ENCODE results near the gene PMIS2. TPM values are rescaled to one million over a fixed set of nuclear protein-coding genes. Genes with fewer than 3 reads are reported as not detected.
"Not testable (repeated sequence)": the region's sequence is repeated elsewhere in the genome, so short reads cannot be mapped to it uniquely, and the experiment has no call there.

The PMIS2 gene
- total and polyA plus RNA-seq, 2 donors: not detected

DNA sequence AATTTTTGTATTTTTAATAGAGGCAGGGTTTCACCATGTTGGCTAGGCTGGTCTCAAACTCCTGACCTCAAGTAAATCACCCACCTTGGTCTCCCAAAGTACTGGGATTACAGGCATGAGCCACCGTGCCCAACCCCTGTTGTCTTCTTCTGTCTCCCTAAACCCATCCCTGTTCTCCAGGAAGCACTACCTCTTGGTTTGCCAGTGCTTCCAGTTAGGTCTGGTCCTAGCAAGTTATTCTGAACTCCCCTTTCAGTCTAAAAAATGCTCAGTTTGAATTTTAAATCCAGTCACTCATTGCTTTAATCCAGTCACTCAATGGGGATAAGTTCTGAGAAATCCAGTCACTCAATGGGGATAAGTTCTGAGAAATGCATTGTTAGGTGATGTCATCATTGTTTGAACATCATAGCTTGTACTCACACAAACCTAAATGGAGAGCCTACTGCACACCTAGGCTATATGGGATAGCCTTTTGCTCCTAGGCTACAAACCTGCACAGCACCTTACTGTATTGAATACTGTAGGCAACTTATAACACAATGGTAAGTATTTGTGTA, 14.5 kb upstream of the PMIS2 start:
- Histone ChIP-seq H3K9me3 (ENCODE audit: control insufficient read depth in 2 of 2, insufficient read depth in 1 of 2, low read length in 1 of 2) (peaks cover 5 to 8% of the 10 kb centered on the region in 2 donors), H3K4me1 (ENCODE audit: control insufficient read depth in 2 of 2, insufficient read depth in 2 of 2, low read length in 2 of 2) (no peaks in the 10 kb centered on the region), H3K27ac (ENCODE audit: low read depth in 1 of 2, low read length in 1 of 2) (no peak overlapping the region), H3K27me3 (ENCODE audit: control insufficient read depth in 2 of 2, insufficient read depth in 1 of 2, low read length in 1 of 2) (no peaks in the 10 kb centered on the region), H3K4me3 (ENCODE audit: low read length in 2 of 2) (no peak overlapping the region), H3K36me3 (ENCODE audit: control insufficient read depth in 2 of 2, insufficient read depth in 2 of 2, low read length in 1 of 2) (no peaks in the 10 kb centered on the region)
- DNase-seq (ENCODE audit: low read depth in 6 of 9, low spot score in 9 of 9): no peak
- WGBS: 95% methylated on average over 1 of the region's 1 CpG

DNA sequence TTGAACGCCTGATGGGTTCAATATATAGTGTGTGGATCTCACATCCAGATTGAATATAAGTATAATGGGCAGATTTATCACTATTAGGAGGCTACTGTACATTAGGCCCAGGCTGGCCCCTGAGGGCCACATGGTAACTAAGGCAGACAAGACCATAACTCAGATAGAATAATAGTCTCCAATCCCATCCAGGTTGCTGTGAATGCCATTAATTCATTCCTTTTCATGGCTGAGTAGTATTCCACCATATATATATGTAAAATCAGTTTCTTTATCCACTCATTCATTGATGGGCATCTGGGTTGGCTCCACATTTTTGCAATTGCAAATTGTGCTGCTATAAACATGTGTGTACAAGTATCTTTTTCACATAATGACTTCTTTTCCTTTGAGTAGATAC, 8.1 kb upstream of the PMIS2 start:
- Histone ChIP-seq H3K36me3 (ENCODE audit: control insufficient read depth in 2 of 2, insufficient read depth in 2 of 2, low read length in 1 of 2) (no peaks in the 10 kb centered on the region), H3K27ac (ENCODE audit: low read depth in 1 of 2, low read length in 1 of 2) (no peak overlapping the region), H3K4me1 (ENCODE audit: control insufficient read depth in 2 of 2, insufficient read depth in 2 of 2, low read length in 2 of 2) (no peaks in the 10 kb centered on the region), H3K4me3 (ENCODE audit: low read length in 2 of 2) (no peak overlapping the region), H3K27me3 (ENCODE audit: control insufficient read depth in 2 of 2, insufficient read depth in 1 of 2, low read length in 1 of 2) (no peaks in the 10 kb centered on the region), H3K9me3 (ENCODE audit: control insufficient read depth in 2 of 2, insufficient read depth in 1 of 2, low read length in 1 of 2) (peaks cover 6 to 22% of the 10 kb centered on the region in 2 donors)
- 91% methylated on average over 1 of the region's 1 CpG for WGBS
- no peak for DNase-seq (ENCODE audit: low read depth in 6 of 9, low spot score in 9 of 9)

DNA sequence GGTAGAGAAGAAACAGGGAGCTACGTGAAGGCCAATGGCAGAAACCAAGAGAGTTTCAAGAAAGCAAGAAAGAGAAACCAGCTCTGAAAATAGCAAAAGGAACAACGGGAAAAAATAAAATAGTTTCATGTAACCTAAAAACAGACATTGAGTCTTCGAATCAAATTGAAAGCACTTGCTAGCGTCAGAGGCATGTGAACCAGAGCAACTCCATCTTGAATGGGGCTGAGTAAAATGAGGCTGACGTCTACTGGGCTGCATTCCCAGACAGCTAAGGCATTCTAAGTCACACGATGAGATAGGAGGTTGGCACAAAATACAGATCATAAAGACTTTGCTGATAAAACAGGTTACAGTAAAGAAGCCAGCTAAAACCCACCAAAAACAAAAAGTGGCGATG, 7.3 kb upstream of the PMIS2 start:
- WGBS: 80% methylated on average over 7 of the region's 7 CpGs
- peaks cover 6 to 22% of the 10 kb centered on the region in 2 donors for H3K9me3 ChIP-seq (ENCODE audit: control insufficient read depth in 2 of 2, insufficient read depth in 1 of 2, low read length in 1 of 2)
- DNase-seq (ENCODE audit: low read depth in 6 of 9, low spot score in 9 of 9): no peak
- no peak overlapping the region for H3K4me3 ChIP-seq (ENCODE audit: low read length in 2 of 2)
- no peaks in the 10 kb centered on the region for H3K36me3 ChIP-seq (ENCODE audit: control insufficient read depth in 2 of 2, insufficient read depth in 2 of 2, low read length in 1 of 2)
- H3K4me1 ChIP-seq (ENCODE audit: control insufficient read depth in 2 of 2, insufficient read depth in 2 of 2, low read length in 2 of 2): no peaks in the 10 kb centered on the region
- H3K27ac ChIP-seq (ENCODE audit: low read depth in 1 of 2, low read length in 1 of 2): no peak overlapping the region
- H3K27me3 ChIP-seq (ENCODE audit: control insufficient read depth in 2 of 2, insufficient read depth in 1 of 2, low read length in 1 of 2): no peaks in the 10 kb centered on the region

DNA sequence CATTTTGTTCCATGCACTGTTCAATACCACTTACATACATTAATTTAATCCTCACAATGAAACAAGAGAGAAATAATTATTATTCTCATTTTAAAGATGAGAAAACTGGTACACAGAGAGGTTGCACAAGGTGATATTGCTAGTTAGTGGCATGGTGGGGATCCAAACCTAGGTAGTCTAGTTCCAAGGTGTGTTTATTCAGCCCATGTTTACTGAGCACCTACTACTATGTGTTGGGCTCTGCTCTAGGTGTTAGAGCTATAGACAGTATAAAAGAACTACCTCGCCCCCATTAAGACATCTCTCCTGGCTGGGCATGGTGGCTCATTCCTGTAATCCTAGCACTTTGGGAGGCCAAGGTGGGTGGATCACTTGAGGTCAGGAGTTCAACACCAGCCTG, 3.2 kb upstream of the PMIS2 start:
- WGBS: 94% methylated on average over 1 of the region's 1 CpG
- Histone ChIP-seq H3K27me3 (ENCODE audit: control insufficient read depth in 2 of 2, insufficient read depth in 1 of 2, low read length in 1 of 2) (peaks cover 0 to 3% of the 10 kb centered on the region in 2 donors), H3K4me3 (ENCODE audit: low read length in 2 of 2) (no peak overlapping the region), H3K27ac (ENCODE audit: low read depth in 1 of 2, low read length in 1 of 2) (no peak overlapping the region), H3K36me3 (ENCODE audit: control insufficient read depth in 2 of 2, insufficient read depth in 2 of 2, low read length in 1 of 2) (no peaks in the 10 kb centered on the region), H3K4me1 (ENCODE audit: control insufficient read depth in 2 of 2, insufficient read depth in 2 of 2, low read length in 2 of 2) (no peaks in the 10 kb centered on the region), H3K9me3 (ENCODE audit: control insufficient read depth in 2 of 2, insufficient read depth in 1 of 2, low read length in 1 of 2) (peaks cover 0 to 5% of the 10 kb centered on the region in 2 donors)
- no peak for DNase-seq (ENCODE audit: low read depth in 6 of 9, low spot score in 9 of 9)

DNA sequence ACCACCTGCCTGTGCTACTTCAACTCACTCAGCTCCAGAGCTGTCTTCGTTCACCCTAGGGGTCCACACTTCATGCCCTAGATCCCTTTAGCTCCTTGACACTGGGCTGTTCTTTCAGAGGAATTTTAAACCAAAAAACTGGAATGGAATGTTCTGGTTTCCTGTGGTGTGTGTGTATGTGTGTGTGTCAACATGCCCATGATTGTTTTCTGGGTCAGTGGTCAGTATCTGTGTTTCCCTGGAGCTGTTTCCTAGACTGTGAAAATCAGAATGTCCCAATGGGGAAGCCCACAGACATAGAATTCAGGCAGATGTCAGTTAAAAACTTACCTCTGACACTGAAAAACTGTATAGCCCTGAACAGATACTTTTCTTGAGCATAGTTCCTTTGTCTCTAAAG, 1.3 kb downstream of the PMIS2 start:
- WGBS: 60% methylated on average over 1 of the region's 1 CpG
- H3K36me3 ChIP-seq (ENCODE audit: control insufficient read depth in 2 of 2, insufficient read depth in 2 of 2, low read length in 1 of 2): no peaks in the 10 kb centered on the region
- H3K27me3 ChIP-seq (ENCODE audit: control insufficient read depth in 2 of 2, insufficient read depth in 1 of 2, low read length in 1 of 2): peaks cover 0 to 3% of the 10 kb centered on the region in 2 donors

DNA sequence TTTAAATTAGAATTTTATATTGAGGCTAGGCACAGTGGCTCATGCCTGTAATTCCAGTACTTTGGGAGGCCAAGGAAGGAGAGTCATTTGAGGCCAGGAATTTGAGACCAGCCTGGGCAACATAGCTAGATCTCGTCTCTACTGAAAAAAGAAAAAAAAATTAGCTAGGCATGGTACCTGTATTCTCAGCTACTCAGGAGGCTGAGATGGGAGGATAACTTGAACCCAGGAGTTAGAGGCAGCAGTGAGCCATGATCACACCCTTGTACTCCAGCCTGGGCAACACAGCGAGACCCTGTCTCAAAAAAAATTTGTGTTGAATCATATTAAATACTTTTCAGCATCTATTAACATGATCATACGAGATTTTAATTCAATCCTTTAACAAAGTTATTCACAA, 4.9 kb downstream of the PMIS2 start:
- Histone ChIP-seq H3K9me3 (ENCODE audit: control insufficient read depth in 2 of 2, insufficient read depth in 1 of 2, low read length in 1 of 2) (peaks cover 0 to 2% of the 10 kb centered on the region in 2 donors), H3K27me3 (ENCODE audit: control insufficient read depth in 2 of 2, insufficient read depth in 1 of 2, low read length in 1 of 2) (peaks cover 0 to 2% of the 10 kb centered on the region in 2 donors), H3K4me1 (ENCODE audit: control insufficient read depth in 2 of 2, insufficient read depth in 2 of 2, low read length in 2 of 2) (no peaks in the 10 kb centered on the region), H3K36me3 (ENCODE audit: control insufficient read depth in 2 of 2, insufficient read depth in 2 of 2, low read length in 1 of 2) (no peaks in the 10 kb centered on the region), H3K27ac (ENCODE audit: low read depth in 1 of 2, low read length in 1 of 2) (no peak overlapping the region), H3K4me3 (ENCODE audit: low read length in 2 of 2) (no peak overlapping the region)
- no peak for DNase-seq (ENCODE audit: low read depth in 6 of 9, low spot score in 9 of 9)
- WGBS: 95% methylated on average over 3 of the region's 3 CpGs

More for the DNA sequence above, 1.3 kb downstream of the PMIS2 start:
- H3K4me1 ChIP-seq (ENCODE audit: control insufficient read depth in 2 of 2, insufficient read depth in 2 of 2, low read length in 2 of 2): no peaks in the 10 kb centered on the region
- no peak overlapping the region for H3K27ac ChIP-seq (ENCODE audit: low read depth in 1 of 2, low read length in 1 of 2)
- peaks cover 0 to 3% of the 10 kb centered on the region in 2 donors for H3K9me3 ChIP-seq (ENCODE audit: control insufficient read depth in 2 of 2, insufficient read depth in 1 of 2, low read length in 1 of 2)
- H3K4me3 ChIP-seq (ENCODE audit: low read length in 2 of 2): no peak overlapping the region
- no peak for DNase-seq (ENCODE audit: low read depth in 6 of 9, low spot score in 9 of 9)

DNA sequence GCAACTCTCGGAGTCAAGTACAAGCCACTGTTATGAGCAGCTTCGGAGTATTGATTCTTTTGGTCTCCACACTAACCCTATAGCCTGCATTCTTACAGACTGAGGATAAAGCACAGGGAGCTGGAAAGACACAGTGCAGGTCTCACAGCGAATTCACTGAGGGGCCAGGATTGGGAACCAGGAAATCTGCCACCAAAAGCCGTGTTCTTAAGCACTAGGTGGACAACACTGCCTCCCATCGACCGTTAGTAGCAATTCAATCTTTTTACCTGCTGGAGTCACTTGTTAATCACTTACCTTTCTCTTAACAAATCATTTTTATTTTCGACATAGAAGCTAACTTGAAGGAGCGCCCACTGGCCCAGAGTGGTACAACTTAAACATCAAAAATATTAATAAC, 6.3 kb downstream of the PMIS2 start:
- 28% methylated on average over 8 of the region's 8 CpGs for WGBS
- DNase-seq (ENCODE audit: low read depth in 6 of 9, low spot score in 9 of 9): peak in 3 of 9 donors; percentile 4 to 24 (median 24)
- Histone ChIP-seq H3K27me3 (ENCODE audit: control insufficient read depth in 2 of 2, insufficient read depth in 1 of 2, low read length in 1 of 2) (no peaks in the 10 kb centered on the region), H3K27ac (ENCODE audit: low read depth in 1 of 2, low read length in 1 of 2) (no peak overlapping the region), H3K9me3 (ENCODE audit: control insufficient read depth in 2 of 2, insufficient read depth in 1 of 2, low read length in 1 of 2) (no peaks in the 10 kb centered on the region), H3K4me3 (ENCODE audit: low read length in 2 of 2) (no peak overlapping the region), H3K4me1 (ENCODE audit: control insufficient read depth in 2 of 2, insufficient read depth in 2 of 2, low read length in 2 of 2) (no peaks in the 10 kb centered on the region), H3K36me3 (ENCODE audit: control insufficient read depth in 2 of 2, insufficient read depth in 2 of 2, low read length in 1 of 2) (no peaks in the 10 kb centered on the region)

DNA sequence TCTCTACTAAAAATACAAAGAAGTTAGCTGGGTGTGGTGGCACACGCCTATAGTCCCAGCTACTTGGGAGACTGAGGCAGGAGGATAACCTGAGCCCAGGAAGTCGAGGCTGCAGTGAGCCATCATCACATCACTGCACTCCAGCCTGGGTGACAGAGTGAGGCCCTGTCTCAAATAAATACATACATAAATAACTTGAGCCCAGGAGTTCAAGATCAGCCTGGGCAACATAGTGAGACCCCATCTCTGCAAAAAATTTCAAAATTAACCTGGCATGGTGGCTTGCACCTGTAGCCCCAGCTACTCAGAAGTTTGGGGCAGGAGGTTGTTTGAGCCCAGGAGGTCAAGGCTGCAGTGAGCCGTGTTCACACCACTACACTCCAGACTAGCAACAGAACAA, 9.1 kb downstream of the PMIS2 start:
- H3K27ac ChIP-seq (ENCODE audit: low read depth in 1 of 2, low read length in 1 of 2); H3K9me3 ChIP-seq (ENCODE audit: control insufficient read depth in 2 of 2, insufficient read depth in 1 of 2, low read length in 1 of 2); DNase-seq (ENCODE audit: low read depth in 6 of 9, low spot score in 9 of 9); H3K4me3 ChIP-seq (ENCODE audit: low read length in 2 of 2); H3K27me3 ChIP-seq (ENCODE audit: control insufficient read depth in 2 of 2, insufficient read depth in 1 of 2, low read length in 1 of 2); H3K36me3 ChIP-seq (ENCODE audit: control insufficient read depth in 2 of 2, insufficient read depth in 2 of 2, low read length in 1 of 2); H3K4me1 ChIP-seq (ENCODE audit: control insufficient read depth in 2 of 2, insufficient read depth in 2 of 2, low read length in 2 of 2): not testable (repeated sequence)
- WGBS: 92% methylated on average over 3 of the region's 3 CpGs

DNA sequence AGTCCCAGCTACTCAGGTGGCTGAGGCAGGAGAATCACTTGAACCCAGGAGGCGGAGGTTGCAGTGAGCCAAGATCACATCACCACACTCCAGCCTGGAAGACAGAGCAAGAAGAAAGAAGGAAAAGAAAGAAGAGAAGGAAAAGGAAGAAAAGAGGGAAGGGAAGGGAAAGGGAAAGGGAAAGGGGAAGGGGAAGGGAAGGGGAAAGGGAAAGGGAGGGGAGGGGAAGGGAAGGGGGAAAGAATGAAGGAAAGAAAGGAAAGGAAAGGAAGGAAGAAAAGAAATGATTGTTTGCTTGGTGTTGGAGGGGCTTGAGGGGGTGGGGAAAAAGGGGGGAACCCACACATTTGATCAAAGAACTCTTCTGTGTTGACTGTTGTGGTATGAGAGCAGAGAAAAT, 10.0 kb downstream of the PMIS2 start:
- Histone ChIP-seq H3K4me1 (ENCODE audit: control insufficient read depth in 2 of 2, insufficient read depth in 2 of 2, low read length in 2 of 2) (no peaks in the 10 kb centered on the region), H3K9me3 (ENCODE audit: control insufficient read depth in 2 of 2, insufficient read depth in 1 of 2, low read length in 1 of 2) (no peaks in the 10 kb centered on the region), H3K27ac (ENCODE audit: low read depth in 1 of 2, low read length in 1 of 2) (no peak overlapping the region), H3K27me3 (ENCODE audit: control insufficient read depth in 2 of 2, insufficient read depth in 1 of 2, low read length in 1 of 2) (no peaks in the 10 kb centered on the region), H3K36me3 (ENCODE audit: control insufficient read depth in 2 of 2, insufficient read depth in 2 of 2, low read length in 1 of 2) (no peaks in the 10 kb centered on the region), H3K4me3 (ENCODE audit: low read length in 2 of 2) (no peak overlapping the region)
- 100% methylated on average over 1 of the region's 1 CpG for WGBS
- DNase-seq (ENCODE audit: low read depth in 6 of 9, low spot score in 9 of 9): no peak
